HG03280 (cell line): ENCODE data around the gene MYBPH.

Experiments
- ATAC-seq: cut with Tn5 transposase; IDR thresholded peaks from one replicate; pipeline ENCODE4 v1.9.1; 2021; ENCODE audit warnings: mild to moderate bottlenecking, moderate library complexity; ENCODE audit not compliant: unreplicated experiment

The MYBPH gene

DNA sequence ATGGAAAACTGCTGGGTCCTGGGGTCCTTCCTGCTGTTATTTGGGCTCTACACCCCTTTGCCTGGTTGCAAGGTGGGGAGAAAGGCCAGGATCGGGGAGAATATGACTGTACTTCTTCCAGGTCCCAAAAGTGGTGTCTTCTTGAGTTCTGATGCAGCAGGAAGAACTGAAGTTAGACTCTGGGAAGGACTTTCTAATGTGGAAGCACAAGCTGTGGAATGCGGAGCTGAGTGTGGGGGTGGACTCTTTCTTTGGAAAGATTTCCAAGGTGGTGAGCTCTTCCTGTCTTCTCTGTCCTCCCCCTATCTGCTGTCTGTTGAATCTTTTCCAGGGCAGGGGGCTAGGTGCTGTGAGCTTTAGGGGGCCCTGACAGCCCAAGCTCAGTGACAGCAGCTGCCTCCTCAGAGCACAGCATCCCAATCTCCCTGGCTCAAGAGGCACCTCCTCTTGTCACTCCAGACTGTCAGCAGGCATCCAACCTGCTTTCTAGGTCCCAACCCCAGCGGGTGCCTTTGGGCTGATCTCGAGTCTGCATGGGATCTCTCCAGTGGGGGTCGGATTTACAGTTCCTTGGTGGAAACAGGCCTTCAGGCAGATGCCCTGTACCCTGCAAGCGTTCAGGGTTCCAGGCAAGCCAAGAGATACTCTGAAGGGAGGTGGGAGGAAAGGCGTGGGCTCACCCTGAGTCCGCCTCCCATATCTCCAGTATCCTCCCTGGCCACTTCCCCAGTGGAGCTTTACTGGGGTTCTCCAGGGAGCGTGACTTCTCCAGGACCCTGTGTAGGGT is 24.9 kb downstream of the MYBPH start:
- no peak for ATAC-seq

DNA sequence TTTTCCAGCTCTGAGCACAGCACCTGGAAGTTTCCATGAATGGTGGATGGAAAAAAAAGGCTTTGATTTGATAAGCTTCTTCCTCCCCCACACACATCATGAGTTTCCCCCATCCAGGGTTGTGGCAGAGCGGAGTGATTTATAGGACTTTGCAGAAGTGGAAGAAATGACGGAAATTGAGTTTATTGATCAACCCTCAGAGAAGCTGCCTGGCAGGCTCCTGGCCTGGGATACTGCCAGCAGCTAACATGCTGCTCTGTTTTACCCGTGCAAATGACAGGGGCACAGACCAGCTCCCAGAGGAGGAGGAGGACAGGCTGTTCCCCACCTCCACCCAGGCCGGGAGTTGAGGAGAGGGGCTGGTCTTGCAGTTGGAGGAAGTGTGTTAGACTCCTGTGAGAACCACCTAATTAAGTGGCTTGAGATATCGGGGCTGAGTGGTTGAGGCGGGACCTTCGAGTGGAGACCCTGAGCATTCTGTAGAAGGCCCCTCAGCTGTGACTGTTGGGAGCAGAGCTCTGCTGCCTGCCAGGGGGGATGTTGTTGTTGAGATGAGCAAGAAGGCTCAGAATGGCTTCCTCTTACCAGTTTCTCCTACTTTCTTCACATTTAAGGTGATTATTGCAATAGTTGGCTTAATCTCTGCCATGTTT is 26.3 kb downstream of the MYBPH start:
- ATAC-seq = no peak

- ATAC-seq = no peak
Measured at GRCh38 chr1:203148579-203148978, 27.0 kb downstream of the MYBPH start.

DNA sequence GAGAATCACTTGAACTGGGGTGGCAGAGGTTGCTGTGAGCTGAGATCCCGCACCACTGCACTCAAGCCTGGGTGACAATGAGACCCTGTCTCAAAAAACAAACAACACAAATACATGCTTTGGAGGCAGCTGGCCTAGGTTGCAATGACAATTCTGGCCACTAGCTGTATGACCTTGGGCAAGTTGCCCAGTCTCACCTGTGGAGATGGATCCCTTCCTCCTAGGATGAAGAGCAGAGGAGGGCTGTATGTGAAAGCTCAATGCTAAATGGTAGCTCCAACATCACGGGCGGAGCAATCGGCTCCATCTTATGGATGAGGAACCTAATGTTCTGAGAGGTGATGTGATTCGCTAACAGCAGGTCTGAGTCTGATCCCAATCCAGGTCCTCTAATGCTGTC is 27.5 kb downstream of the MYBPH start:
- no peak for ATAC-seq

- no peak for ATAC-seq
Measured at GRCh38 chr1:203147376-203147775, 28.2 kb downstream of the MYBPH start.

DNA sequence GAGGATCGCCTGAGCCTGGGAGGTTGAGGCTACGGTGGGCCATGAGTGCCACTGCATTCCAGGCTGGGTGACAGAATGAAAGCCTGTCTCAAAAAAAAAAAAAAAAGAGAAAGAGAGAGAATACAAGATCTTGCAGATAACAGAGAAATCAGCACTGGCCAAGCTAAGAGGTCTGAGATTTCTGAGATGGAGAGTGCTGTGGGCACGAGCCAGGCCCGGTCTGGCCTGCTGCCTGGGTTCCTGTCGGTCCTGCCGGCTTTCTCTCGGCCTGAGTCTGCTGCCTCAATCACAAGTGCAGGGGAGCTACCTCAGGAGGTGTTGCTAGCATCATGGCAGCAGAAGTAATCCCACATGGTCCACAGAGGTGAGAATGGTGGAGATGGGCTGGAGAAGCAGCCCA is 29.1 kb downstream of the MYBPH start:
- ATAC-seq = no peak

DNA sequence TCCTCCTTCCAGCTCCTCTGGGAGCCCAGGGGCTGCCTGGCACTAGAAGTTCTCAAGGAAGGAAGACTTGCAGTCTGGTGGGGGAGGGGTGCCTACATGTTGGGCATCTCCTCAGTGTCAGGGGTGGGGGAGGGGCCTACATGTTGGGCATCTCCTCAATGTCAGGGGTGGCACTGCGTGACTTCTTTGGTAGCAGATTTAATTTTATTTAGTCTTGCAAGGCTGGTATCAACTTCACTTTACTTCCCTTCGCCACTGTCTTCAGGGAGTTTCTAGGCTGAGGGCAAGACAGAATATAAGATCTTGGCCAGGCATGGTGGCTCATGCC is 29.6 kb downstream of the MYBPH start:
- no peak for ATAC-seq

- ATAC-seq = no peak
Measured at GRCh38 chr1:203145321-203146041, 30.1 kb downstream of the MYBPH start.

GRCh38 chr1:203144661-203145060 is 31.0 kb downstream of the MYBPH start:
- no peak for ATAC-seq

DNA sequence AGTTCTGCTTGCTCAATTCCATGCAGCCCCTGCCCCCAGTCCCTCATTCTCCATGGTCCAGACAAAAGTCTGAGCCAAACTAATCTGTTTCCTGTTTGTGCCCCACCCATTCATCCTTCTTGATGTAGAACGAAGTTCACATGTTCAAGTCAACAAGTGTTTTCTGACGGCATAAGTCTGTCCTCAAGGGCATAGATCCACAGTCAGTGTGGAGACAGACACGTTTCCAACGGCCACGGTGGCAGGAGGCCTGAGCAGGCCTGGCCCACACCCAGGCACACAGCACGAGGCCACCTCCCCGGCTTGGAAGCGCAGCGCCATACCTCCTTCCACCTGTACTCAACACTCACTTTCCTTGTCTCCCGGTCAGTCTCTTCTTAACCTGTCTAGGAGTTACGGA is 32.0 kb downstream of the MYBPH start:
- no peak for ATAC-seq

- ATAC-seq = no peak
Measured at GRCh38 chr1:203142684-203143408, 32.8 kb downstream of the MYBPH start.

DNA sequence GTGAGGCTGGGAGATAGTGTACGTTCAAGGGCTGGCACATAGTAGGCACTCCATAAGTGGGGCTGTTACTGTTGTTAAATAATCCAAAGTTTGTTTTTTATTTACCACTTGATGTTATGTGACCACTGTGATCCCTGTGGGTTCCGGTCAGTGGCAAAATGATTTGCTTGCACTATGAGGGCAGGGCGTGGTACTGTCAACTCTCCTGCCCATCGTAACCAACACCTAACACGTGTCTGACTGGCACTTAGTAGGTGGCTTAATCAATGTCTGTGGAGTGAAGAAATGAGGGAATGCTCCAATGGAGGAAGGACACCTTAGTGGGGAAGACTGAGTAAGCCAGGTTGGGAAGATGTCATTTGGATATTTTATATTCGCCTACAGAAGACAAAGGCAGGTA is 33.5 kb downstream of the MYBPH start:
- ATAC-seq = no peak

DNA sequence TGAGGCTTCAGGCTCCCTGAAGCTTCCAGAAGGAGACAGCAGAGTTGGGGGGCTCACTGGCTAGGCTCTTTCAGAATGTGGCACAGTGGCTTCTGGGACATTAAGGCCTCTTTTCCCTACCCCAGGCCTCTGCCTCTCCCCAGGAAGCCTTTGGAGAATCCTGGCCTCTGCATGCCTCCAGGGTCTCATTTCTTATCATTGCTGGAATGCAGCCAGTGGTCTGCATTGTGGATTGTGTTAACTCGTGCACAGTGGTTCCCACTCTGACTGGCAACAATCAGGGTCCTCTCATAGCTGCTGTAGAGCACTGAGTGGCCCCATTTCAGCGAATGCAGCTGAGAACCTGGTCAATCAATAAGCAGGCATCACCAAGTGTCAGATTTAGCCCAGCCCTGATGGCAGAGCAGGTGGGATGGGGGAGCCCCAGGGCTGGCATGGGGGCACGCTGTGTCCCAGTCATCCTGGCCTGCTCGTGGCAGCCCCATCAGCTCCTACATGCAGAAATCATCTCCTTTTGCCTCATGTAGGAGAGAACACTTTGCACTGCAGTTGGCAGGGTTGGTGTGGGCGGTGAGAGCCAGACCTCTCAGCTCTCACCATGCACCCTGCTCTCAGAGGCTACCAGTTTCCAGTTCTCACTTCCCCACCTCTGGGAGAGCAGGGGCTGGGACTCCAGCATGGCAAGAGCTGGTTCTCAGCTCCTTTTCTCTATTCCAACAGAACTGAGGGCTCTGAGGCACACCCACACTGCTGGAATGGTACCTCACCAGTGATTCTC is 34.7 kb downstream of the MYBPH start:
- ATAC-seq = no peak

GRCh38 chr1:203139976-203140475 is 35.6 kb downstream of the MYBPH start:
- ATAC-seq = no peak

DNA sequence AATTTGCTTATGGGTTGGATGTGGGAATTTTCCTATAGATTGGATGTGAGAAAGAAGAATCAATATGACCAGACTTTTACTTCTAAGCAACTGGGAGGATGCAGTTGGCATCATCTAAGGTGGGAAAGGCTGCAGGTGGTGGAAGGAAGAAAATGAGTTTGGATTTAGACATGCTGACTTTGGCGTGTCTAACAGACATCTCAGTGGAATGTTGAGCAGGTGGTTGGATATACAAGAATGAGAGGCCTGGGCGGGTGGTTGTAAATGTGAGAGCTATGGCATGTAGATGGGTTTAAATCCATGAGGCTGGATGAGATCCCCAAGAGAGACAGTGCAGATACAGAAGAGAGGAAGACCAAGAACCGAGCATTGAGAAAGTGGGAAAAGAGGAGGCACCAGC is 37.6 kb downstream of the MYBPH start:
- ATAC-seq = no peak

DNA sequence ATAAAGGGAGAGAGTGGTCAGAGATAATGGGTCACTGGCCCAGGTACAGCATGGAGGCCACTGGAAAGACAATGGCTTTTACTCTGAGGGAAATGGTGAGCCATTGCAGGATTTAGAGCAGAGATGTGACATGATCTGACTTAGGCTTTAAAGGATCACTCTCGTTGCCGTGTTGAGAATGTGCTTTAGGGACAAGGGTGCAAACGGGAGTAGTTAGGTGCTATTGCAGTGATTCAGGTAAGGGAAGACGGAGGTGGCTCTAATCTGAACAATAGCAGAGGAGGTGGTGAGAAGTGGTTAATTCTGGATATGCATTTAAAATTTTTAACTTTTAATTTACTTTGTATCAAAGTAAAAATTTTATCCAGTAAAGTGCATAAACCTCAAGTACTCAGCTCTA is 38.3 kb downstream of the MYBPH start:
- ATAC-seq = no peak

- no peak for ATAC-seq
Measured at GRCh38 chr1:203136409-203137042, 39.1 kb downstream of the MYBPH start.

- no peak for ATAC-seq
Measured at GRCh38 chr1:203135636-203136305, 39.9 kb downstream of the MYBPH start.

DNA sequence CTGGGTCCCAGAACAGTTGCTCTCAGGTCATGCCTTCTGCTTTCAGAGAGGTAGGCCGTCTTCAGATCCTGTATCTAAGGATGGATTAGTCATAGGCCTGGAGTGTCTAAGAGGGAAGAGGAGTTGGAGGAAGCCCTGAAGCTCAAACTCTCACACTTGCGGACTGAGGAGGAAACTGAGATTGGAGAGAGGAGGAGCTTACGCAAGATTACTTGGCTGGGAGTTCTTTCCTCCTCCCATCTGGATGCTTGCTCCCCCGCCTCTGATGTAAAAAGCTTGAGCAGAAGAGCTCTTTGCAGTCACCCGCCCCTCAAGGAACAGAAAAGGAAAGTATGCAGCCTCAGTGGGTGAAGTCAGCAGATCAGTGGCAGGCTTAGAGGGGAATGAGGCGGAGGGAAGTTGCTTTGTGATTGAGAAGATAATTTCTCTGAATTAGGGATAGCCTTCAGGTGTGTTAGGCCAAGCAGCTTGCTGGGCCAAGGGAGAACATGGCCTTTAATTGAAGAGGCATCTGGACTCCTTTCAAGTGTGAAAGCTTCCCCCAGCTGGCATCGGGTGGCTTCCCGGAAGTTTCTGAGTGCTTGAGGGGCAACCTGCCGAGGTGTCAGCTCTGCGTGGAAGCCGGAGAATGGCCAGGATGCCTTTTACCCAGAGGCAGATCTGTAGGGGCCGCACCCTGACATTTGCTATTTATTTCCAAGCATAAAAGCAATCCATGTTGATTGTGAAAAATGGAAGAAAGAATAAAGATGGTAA is 41.5 kb downstream of the MYBPH start:
- ATAC-seq = no peak
